Measurements from ENCODE around the gene FAT4. TPM values are rescaled to one million over a fixed set of nuclear protein-coding genes. Genes with fewer than 3 reads are reported as not detected.

Gene FAT4
- total and polyA plus RNA-seq, 2 of the 8 experiments (the other 6 are each of a cell fraction or from before 2014, with no cell fraction given), result 1.3 to 5.3 TPM

GRCh38 chr4:125316791-125317524 is 2.2 kb downstream of the FAT4 start (continued):
- TF ChIP-seq SP4 (IDR thresholded peaks at IDR 0.05; ENCODE audit: low read length) (no peak), E2F6 (IDR thresholded peaks at IDR 0.05) (peak; percentile 80), NRF1 (IDR thresholded peaks at IDR 0.05; ENCODE audit: low read depth, low read length) (no peak), TEAD4 (IDR thresholded peaks at IDR 0.05; ENCODE audit: low read depth, low read length) (no peak), BCL11A (IDR thresholded peaks at IDR 0.05; ENCODE audit: low read depth in 2 of 2, low read length in 2 of 2) (no peak), CEBPB (IDR thresholded peaks at IDR 0.05; ENCODE audit: low read depth, low read length) (no peak), CREB1 (IDR thresholded peaks at IDR 0.05) (no peak), TBP (IDR thresholded peaks at IDR 0.05; ENCODE audit: low read depth, low read length) (no peak), CHD1 (IDR thresholded peaks at IDR 0.05; ENCODE audit: low read depth, low read length) (no peak), CTCF (IDR thresholded peaks at IDR 0.05; ENCODE audit: control extremely low read depth in 1 of 3, insufficient read depth in 1 of 3, low read depth in 1 of 3, low read length in 3 of 3) (peak; percentile 34 to 47 (median 40)), MAFK (IDR thresholded peaks at IDR 0.05; ENCODE audit: low read depth, low read length) (no peak), BRCA1 (IDR thresholded peaks at IDR 0.05; ENCODE audit: low read depth, low read length) (no peak), FOSL1 (IDR thresholded peaks at IDR 0.05; ENCODE audit: insufficient read depth, low read depth, low read length) (no peak), TCF12 (IDR thresholded peaks at IDR 0.05; ENCODE audit: low read depth, low read length) (no peak), RBBP5 (IDR thresholded peaks at IDR 0.05; ENCODE audit: borderline replicate concordance, low read depth, low read length) (0 out of 2 replicates have a peak, but pooled peaks have one; percentile 71), SRF (IDR thresholded peaks at IDR 0.05; ENCODE audit: low read depth, low read length) (no peak), TAF1 (IDR thresholded peaks at IDR 0.05; ENCODE audit: low read depth, low read length) (no peak), EZH2 (IDR thresholded peaks at IDR 0.05; ENCODE audit: low read depth, low read length, severe bottlenecking) (peak; percentile 65), JUN (IDR thresholded peaks at IDR 0.05; ENCODE audit: low read depth, low read length) (no peak), SIN3A (conservative IDR thresholded peaks at IDR 0.05 in 1 of 2, IDR thresholded peaks at IDR 0.05 in 1 of 2; ENCODE audit: low read depth in 1 of 2, low read length in 2 of 2) (peak in 1 of 2 experiments; percentile 42; a peak in 1 of 4 replicates), SAP30 (IDR thresholded peaks at IDR 0.05; ENCODE audit: insufficient read depth, insufficient replicate concordance, low read length) (no peak), NANOG (IDR thresholded peaks at IDR 0.05; ENCODE audit: insufficient read depth, low read depth, low read length, poor library complexity, severe bottlenecking) (no peak)
